Stimulated activated CD8-positive, alpha-beta memory T cell treated with anti-CD3 and anti-CD28 coated beads, Interleukin-12 subunit alpha, Interleukin-12 subunit beta, amount 100 ng/mL, for 24 hours (primary cell): ENCODE results near the gene SCD5.

Source experiments
- DNase-seq: peaks from one replicate; pipeline ENCODE4 v3.0.0-alpha.2; 2020; ENCODE audit errors: extremely low read depth

The SCD5 gene

GRCh38 chr4:82797040-82797404 is 1.6 kb downstream of the SCD5 start:
- no peak for DNase-seq

GRCh38 chr4:82792912-82793649 is 5.5 kb downstream of the SCD5 start:
- no peak for DNase-seq

GRCh38 chr4:82791179-82791578 is 7.4 kb downstream of the SCD5 start:
- no peak for DNase-seq

- no peak for DNase-seq
Observed at GRCh38 chr4:82790060-82790660, 8.4 kb downstream of the SCD5 start.

- DNase-seq = no peak
Observed at GRCh38 chr4:82789025-82789776, 9.4 kb downstream of the SCD5 start.

- DNase-seq = no peak
Observed at GRCh38 chr4:82787342-82787741, 11.3 kb downstream of the SCD5 start.

GRCh38 chr4:82786828-82787227 is 11.8 kb downstream of the SCD5 start:
- no peak for DNase-seq

- DNase-seq = no peak
Observed at GRCh38 chr4:82785611-82786400, 12.8 kb downstream of the SCD5 start.

- no peak for DNase-seq
Observed at GRCh38 chr4:82784681-82785610, 13.7 kb downstream of the SCD5 start.

GRCh38 chr4:82782626-82783345 is 15.8 kb downstream of the SCD5 start:
- DNase-seq = no peak

- no peak for DNase-seq
Observed at GRCh38 chr4:82780752-82781231, 17.8 kb downstream of the SCD5 start.

- no peak for DNase-seq
Observed at GRCh38 chr4:82780170-82780751, 18.3 kb downstream of the SCD5 start.

GRCh38 chr4:82779032-82779431 is 19.6 kb downstream of the SCD5 start:
- no peak for DNase-seq

GRCh38 chr4:82777857-82778525 is 20.6 kb downstream of the SCD5 start:
- no peak for DNase-seq

- DNase-seq = no peak
Observed at GRCh38 chr4:82776925-82777542, 21.6 kb downstream of the SCD5 start.

GRCh38 chr4:82775243-82775642 is 23.4 kb downstream of the SCD5 start:
- no peak for DNase-seq

GRCh38 chr4:82774711-82775171 is 23.9 kb downstream of the SCD5 start:
- no peak for DNase-seq

- no peak for DNase-seq
Observed at GRCh38 chr4:82773057-82773456, 25.5 kb downstream of the SCD5 start.

GRCh38 chr4:82770607-82771006 is 28.0 kb downstream of the SCD5 start:
- DNase-seq = no peak
